HG03045 (cell line): ENCODE results near the gene GASK1A.
"Not testable (repeated sequence)": the region's sequence is repeated elsewhere in the genome, so short reads cannot be mapped to it uniquely, and the experiment has no call there.

ENCODE experiments used
- ATAC-seq: cut with Tn5 transposase; IDR thresholded peaks from one replicate; pipeline ENCODE4 v1.9.1; 2021; ENCODE audit warnings: mild to moderate bottlenecking, moderate library complexity; ENCODE audit not compliant: unreplicated experiment

The GASK1A gene

DNA sequence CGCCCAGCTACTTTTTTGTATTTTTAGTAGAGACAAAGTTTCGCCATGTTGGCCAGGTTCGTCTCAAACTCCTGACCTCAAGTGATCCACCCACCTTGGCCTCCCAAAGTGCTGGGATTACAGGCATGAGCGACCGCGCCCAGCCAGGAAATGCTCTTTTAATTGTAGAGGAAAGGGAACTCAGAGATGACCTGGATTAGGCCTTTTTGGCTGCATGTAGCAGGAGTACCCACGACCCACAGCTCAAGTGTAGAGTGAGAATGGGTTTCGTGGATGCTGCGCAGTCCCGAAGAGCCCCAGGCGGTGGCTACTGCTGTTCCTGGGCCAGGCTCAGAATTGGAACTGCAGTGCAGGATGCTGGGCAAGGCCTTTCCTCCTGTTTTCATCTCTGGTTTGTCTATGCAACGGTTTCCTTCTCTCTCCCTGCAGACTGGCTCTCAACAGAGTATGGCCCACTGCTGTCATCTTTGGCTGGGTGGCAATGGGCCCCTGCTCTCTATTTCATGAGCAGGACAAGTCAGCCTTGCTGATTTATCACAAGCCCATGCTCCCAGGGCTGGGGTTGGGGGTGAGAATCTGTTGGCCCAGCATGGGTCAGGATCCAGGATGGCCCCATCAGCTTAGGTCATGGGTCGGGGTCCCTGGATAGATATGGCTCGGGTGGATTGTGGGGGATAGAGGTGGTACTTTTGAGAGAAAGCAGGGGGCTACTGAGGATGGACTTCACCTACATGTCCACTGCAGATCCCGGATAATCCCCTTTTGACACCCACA is 51.2 kb downstream of the GASK1A start:
- ATAC-seq, result no peak

DNA sequence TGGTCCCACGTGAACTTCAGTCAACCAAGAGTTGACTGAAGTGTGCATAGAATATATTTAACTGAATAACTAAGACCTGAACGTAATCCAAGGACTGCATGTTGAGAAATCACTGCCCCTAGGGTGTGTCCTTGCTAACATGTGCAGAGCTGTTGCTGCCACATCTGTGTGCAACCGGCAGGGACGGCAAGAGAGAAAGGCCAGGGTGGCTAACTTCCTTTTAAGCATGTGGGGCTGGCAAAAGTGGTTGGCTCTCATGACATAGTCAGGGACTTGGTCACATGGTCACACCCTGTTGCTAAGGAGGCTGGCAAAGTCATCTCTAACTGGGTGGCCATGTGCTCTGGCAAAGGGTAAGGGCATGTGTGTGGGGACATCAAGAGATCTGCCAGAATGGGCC is 52.4 kb downstream of the GASK1A start:
- ATAC-seq, result no peak

DNA sequence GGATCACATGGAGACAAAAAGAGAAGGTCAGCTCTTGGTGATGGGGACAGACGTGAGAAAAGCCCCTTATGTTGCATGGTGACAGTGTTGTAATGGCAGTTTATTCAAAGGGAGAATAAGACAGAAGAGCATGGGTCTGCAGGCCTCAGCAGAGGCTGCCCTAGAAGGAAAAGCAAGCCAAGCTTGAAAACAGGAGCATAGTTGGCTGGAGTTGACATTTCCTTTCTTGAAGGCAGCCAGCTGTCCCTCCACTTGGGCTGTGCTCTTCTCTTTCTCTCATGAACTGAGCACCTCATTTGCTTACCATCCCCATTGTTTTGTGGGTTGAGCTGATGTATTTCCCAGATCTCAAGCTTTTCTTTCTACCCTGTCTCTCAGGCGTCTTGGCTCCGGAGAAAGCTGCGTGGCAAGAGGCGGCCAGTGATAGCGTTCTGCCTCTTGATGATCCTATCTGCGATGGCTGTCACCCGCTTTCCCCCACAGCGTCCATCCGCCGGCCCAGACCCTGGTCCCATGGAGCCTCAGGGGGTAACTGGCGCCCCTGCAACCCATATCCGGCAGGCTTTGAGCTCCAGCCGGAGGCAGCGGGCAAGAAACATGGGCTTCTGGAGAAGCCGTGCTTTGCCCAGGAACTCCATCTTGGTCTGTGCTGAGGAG is 52.9 kb downstream of the GASK1A start:
- no peak for ATAC-seq

DNA sequence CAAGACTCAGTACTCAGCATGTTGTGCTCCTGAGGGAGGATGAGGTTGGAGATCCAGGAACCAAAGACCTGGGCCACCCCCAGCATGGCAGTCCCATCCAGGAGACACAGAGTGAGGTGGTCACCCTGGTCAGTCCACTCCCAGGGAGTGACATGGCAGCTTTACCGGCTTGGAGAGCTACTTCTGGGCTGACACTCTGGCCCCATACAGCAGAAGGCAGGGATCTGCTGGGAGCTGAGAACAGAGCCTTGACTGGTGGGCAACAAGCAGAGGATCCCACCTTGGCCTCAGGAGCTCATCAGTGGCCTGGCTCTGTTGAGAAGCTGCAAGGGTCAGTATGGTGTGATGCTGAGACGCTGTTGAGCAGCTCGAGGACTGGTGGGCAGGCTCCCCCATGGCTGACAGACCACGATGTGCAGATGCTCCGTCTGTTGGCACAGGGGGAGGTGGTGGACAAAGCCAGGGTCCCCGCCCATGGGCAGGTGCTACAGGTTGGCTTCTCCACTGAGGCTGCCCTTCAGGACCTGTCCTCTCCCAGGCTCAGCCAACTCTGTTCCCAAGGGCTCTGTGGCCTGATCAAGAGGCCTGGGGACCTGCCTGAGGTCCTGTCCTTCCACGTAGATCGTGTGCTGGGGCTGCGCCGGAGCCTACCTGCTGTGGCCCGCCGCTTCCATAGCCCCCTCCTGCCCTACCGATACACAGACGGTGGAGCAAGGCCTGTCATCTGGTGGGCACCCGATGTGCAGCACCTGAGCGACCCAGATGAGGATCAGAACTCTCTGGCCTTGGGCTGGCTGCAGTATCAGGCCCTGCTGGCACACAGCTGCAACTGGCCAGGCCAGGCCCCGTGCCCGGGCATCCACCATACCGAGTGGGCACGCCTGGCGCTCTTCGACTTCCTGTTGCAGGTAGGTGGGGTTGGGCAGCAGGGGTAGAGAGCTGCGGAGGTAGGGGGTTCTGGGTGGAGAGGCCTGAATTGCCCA is 53.8 kb downstream of the GASK1A start:
- no peak for ATAC-seq

DNA sequence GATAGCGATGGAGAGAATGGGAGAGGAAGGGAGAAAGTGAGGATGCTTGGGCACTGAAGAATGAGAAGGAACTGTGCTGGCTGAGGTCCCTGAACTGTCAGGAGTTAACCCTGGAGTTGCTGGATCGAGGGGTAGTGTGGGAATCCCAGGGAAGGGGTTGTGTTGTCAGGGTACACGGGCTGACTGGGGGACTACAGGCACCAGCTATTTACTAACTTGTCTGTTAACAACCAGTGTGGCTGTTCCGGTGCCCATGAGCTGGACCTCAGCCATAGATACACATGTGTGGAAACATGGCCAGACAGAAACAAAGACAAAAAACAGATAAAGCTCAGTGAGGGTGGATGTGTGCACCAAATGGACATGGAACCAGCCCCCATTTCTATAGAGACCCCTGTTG is 55.1 kb downstream of the GASK1A start:
- ATAC-seq, result no peak

DNA sequence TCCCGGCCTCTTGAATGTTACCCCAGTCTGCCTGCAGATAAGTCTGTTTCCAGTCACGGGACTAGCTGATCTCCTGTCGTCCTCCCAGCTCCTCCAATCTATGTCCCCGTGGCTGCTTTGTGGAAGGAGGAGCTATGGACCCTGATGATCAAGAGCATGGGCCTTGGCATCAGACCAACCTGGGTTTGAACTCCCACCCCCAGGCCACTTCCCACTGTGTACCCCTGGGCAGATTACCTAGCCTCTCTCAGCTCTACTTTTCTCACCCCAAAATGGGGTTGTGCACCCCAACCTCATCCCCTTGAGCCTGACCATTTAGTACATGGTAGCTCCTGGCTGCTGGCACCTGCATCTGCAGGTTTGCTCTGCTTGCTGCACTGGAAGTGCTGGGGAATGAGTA is 55.8 kb downstream of the GASK1A start:
- no peak for ATAC-seq

DNA sequence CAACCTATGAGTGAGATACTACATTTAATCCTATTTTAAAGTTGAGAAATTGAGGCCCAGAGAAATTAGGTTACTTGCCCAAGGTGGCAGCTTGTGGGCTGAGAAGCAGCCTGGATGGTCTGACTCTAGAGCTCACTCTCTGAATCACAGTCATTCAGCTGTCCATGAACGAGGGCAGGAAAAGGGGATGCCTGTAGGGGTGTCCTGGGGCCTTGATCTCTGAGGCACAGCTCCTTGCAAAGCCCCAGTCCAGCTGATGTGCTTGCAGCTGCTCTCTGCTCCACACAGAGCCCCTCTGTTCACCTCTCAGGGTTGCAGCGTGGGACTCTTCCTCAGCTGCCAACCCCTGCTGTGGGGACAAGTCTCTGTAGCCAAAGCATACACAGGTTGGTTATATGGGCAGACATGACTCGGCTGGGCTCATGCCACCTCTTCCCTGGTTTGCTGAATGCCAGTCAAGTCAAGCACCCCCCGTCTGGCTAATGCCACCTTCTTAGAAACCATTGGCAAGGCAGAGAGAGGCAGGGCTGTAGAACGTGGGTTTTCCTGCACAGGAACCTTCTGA is 56.8 kb downstream of the GASK1A start:
- ATAC-seq, result no peak

DNA sequence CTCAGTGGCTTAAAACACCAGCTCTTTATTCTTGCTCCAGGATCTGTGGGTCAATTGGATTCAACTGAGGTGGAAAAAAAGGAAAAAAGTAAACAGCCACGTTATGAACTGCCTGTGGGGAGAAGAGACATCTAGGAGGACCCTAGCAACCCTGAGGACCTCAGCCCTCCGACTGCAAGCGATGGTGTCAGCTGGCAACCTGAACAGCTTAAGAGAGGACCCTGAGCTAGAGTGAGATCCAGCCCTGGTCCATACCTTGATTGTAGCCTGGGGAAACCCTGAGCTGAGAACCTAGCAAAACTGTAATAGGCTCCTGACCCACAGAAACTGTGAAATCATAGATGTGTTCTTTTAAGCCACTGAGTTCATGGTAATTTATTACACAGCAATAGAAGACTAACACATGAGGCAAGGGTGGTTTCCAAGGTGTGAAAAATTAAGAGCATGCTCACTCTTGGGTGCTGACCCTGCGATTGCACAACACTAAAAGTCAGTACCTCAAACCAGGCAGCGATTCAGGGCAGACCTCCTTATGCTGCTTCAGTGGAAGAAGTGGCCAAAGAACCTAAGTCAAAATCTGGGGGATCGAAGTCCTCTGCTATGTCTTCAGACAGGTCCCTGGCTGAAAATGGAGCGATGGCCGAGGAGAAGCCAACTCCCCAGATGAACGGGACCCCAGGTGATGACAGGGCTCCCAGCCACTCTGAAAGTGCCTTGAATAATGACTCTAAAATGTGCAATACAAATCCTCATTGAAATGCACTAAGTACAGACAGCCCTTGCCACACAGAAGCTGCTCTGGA is 57.7 kb downstream of the GASK1A start:
- no peak for ATAC-seq

DNA sequence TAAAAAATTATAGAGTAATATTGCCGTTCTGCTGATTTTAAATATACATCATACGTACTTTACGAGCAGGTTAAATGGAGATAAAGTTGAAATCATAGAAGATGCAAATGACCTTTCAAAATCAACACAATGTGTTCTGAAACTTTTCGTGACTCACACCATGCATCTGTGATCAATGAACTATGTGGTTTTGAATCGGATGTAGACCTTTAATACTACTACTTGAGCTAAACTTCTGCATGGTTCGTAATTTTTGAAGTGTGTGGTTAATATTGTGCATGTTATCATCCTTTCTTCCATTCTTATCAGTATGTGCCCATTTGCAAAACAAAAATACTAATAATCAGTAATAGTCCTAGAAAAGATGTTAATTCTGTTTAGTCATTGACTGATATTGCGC is 58.9 kb downstream of the GASK1A start:
- no peak for ATAC-seq

DNA sequence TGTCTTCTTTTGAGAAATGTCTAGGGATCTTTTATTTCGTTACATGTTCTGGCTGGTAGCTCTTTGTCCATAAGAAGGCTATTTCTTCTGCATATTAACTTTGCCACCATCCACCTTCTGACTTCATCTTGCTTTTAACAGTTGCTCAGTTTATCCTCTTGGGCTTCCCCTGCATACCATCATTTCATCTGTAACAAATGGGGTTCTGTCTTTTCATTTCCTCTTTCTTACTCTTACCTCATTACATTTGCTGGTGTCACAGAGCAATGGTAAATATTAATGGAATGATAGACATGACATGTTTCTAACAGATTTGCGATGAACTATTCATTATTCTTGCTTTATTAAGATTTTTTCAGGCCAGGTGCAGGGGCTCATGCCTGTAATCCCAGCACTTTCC is 62.4 kb downstream of the GASK1A start:
- ATAC-seq, result no peak

DNA sequence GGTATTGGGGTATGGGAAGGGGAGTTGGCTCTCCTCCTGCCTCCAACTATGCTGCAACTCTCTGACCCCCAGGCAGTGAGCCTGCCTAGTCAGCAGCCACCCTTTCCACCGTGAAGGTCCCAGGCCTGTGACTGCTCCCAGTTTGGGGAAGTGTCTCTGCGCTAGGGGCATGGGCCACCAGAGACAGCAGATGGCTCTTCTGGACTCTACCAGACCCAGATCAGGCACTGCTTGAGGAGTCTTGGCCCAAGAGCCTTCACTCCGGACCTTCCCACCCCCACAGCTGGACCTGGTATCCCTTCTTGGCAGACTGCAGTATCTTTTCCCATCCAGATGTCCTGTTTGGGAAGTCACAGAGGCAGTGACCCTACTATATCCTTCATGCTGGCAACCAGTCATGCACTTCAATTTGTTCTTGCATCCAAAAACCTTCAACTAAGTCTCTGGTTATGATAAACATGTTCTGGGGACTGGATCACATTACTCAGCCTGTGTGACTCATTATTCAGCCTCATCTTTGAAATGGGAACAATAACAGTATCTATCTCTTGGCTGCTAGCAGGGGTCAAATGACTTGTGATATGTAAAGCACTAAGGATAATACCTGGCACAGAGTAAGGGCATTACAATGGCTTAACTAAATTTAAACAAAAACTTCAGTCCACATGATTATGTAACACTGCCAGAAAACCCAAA is 64.1 kb downstream of the GASK1A start:
- ATAC-seq, result no peak

DNA sequence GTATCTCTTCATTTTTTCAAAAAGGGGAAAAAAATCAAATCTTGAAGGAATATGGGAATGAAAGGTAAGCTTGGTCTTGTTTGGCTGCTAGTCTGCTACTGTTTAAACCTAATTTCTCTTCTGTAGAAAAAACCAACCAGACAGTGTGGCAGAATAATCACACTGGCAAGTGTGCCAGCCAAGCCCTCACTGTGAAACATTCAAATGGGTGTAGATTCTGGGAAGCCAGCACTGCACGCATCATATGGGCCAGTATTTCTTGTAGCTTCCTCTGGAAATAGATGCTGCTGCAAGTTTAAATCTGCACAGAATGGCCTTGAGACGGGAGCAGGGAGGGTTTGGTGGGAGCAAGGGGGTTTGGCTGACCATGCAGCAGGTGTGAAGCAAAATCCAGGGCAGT is 64.7 kb downstream of the GASK1A start:
- no peak for ATAC-seq

DNA sequence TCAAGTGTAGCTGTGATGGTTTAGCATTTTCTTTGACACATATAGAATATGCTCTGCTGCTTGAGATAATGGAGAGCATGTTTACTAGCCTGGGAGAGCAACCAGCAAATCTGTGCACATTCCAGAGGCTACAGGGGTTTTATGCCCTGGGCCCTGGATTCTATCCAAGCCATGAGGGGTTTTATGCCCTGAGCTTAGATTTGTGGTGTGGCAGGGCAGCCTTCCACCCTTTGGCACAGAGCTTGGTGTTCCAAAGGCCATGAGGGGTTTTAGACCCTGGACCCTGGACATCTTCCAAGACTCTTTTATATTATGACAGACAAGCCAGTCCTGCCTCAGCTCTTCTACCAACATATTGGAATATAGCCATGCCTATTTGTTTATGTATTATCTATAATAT is 66.0 kb downstream of the GASK1A start:
- ATAC-seq, result not testable (repeated sequence)

DNA sequence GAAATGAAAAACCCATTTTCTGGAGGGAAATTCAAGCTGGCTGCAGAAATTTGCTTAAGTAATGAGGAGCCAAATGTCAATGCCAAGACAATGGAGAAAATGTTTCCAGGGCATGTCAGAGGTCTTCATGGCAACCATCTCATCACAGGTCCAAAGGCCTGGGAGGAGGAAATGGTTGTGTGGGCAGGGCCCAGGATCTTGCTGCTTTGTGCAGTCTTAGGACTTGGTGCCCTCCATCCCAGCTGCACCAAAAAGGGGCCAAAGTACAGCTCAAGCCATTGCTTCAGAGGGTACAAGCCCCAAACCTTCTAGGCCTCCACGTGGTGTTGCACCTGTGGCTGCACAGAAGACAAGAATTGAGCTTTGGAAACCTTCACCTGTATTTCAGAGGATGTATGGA is 67.5 kb downstream of the GASK1A start:
- no peak for ATAC-seq

DNA sequence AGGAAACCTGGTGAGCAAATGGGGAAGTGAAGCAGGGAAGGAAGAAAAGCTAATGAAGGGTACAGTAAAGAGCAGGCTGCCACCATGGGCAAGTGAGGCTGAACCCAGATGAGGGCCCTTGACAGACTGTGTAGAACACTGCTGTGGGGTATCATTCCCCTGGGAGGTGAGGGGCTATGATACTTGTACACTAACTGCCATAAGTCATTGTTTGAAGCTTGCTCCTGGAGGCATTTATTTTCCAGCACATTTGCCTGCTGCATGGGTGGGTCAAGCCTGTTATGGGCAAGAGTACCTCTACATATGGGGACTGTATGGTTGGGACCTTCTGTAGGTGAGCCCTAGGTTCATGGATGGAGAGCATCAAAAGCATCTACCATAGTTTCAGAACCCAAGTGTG is 69.4 kb downstream of the GASK1A start:
- ATAC-seq, result no peak

DNA sequence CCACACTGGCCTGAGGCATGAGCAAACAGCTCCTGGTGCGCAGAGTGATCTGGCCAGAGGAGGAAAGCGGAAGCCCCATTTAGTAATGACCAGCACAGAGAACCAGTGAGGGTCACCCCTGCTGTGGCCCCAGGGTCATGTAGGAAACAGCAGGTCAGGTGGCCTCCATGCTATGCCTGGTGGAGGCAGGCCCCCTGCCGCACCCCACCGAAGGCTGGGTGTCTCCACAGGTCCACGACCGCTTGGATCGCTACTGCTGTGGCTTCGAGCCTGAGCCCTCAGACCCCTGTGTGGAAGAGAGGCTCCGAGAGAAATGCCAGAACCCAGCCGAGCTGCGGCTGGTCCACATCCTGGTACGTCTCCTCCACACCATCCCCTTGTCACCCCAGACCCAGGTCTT is 74.2 kb downstream of the GASK1A start:
- no peak for ATAC-seq

DNA sequence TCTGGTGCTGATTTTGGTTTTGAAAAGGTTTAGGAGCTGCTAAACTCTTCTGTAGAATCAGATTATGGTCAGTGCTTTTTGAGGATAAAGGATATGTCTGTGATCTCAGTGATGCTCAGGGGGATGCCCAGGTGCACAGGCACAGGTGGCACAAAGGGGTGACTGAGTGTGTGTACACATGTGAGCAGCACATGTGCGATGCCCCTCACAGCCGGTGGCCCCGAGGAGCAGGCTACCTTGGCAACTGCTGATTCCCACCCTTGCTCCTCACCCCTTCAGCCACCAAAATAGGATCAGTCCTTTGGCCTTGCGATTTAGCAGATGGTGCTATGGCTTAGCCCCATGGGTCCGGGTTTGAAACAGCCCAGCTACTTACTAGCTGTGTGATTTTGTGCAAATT is 75.6 kb downstream of the GASK1A start:
- ATAC-seq, result no peak

DNA sequence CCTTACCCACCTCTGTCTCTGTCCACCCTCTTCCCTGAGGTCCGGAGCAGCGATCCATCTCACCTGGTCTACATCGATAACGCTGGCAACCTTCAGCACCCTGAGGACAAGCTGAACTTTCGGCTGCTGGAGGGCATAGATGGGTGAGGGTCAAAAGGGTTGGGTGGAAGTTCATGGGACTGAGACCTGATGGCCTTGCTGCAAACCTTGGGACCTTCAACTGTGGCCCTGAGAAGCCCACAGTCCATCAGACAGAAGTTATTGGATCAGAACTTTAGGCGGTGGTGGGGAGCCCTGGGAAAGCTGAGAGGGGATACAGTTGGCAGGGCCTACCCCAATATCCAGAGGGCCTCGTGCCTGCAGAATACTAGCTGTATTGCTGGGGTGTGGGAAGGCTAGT is 76.3 kb downstream of the GASK1A start:
- ATAC-seq, result no peak

DNA sequence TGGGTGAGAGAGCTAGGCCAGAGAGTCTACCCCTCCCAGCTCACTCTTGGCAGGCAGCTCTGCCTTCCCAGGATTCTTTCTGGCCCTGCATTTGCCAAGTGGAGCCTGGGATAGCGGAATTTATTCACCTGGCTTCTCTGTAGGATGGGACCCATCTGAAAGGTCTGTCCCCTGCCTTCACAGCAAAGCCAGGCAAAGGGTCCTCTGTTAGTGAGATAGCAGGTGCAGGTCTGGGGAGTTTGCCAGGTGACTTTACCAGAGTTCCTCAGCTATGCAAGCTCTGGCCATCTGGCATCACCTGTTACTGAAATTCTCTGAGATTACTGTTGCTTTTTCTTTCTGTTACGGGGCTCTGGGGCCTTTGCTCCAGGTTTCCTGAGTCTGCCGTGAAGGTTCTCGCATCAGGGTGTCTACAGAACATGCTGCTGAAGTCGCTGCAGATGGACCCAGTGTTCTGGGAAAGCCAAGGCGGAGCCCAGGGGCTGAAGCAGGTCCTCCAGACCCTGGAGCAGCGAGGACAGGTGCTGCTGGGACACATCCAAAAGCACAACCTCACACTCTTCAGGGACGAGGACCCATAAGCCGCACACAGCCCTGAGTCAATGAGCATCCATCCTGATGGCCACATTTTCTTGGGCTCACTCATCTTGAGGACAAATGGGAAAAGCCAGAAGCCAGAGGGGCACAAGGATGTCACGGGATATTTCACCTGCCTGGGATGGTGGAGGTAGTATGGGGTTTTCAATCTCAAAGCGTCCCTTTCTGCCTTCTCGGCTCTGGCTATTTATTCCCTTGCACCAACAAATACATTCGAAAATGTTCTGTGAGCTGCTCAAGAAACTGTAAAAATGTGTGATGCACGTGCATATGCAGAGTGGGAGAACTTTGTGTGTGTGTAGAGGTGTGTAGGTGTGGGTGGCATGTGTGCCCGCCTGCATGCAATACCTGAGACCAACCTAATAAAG is 77.0 kb downstream of the GASK1A start:
- no peak for ATAC-seq
